Keratinocyte (primary cell): Measurements from ENCODE around the gene BCAS4. TPM values are rescaled to one million over a fixed set of nuclear protein-coding genes. Genes with fewer than 3 reads are reported as not detected.

Experiments
- DNase-seq: peaks from one replicate; pipeline ENCODE4 v3.0.0-alpha.2; 2011; ENCODE audit warnings: low read depth, missing footprints, low spot score
- FAIRE-seq: peaks from 2 replicates; lab custom pipeline; 2011; peaks lifted over from hg19 to GRCh38; lab: Jason Lieb, UNC
- H2AFZ ChIP-seq: 2 replicates; pipeline ENCODE4 v1.6.0; 2012; ENCODE audit warnings: low read length, control low read depth, inconsistent platforms; ENCODE audit not compliant: control insufficient read depth
- H3K27ac ChIP-seq: 2 replicates; pipeline ENCODE4 v1.5.1; 2011; ENCODE audit warnings: low read length; ENCODE audit not compliant: control insufficient read depth, insufficient read depth
- H3K27me3 ChIP-seq: 3 replicates; pipeline ENCODE4 v1.6.0; 2011; ENCODE audit warnings: low read length; ENCODE audit not compliant: control insufficient read depth, insufficient read depth; ENCODE audit errors: extremely low read depth
- H3K36me3 ChIP-seq, 2 experiments: 2 replicates in 1 of 2; 3 replicates in 1 of 2; pipeline ENCODE4 v1.5.1; 2011; ENCODE audit warnings: low read length in 2 of 2, mild to moderate bottlenecking in 1 of 2; ENCODE audit not compliant: control insufficient read depth in 2 of 2, insufficient read depth in 2 of 2; ENCODE audit errors: extremely low read depth in 1 of 2
- H3K4me1 ChIP-seq: 3 replicates; pipeline ENCODE4 v1.5.1; 2011; ENCODE audit warnings: low read length; ENCODE audit not compliant: control insufficient read depth, insufficient read depth; ENCODE audit errors: extremely low read depth
- H3K4me2 ChIP-seq: 3 replicates; pipeline ENCODE4 v1.6.0; 2011; ENCODE audit warnings: low read depth, low read length; ENCODE audit not compliant: control insufficient read depth, insufficient read depth; ENCODE audit errors: extremely low read depth
- H3K4me3 ChIP-seq, 3 experiments: fragments of 200-600 bp in 1 of 3; sonication (generic) in 1 of 3; 2 replicates in 2 of 3; 3 replicates in 1 of 3; pipeline ENCODE4 v1.5.1; 2011 to 2016; ENCODE audit warnings: low read length in 3 of 3, mild to moderate bottlenecking in 3 of 3, control low read depth in 2 of 3, inconsistent platforms in 1 of 3, low read depth in 1 of 3, mixed read lengths in 1 of 3, mixed run types in 1 of 3, moderate library complexity in 1 of 3; ENCODE audit not compliant: control insufficient read depth in 2 of 3, insufficient read depth in 2 of 3; ENCODE audit errors: extremely low read depth in 1 of 3
- H3K79me2 ChIP-seq: 2 replicates; pipeline ENCODE4 v1.6.0; 2012; ENCODE audit warnings: low read length; ENCODE audit not compliant: control insufficient read depth, insufficient read depth
- H3K9ac ChIP-seq: 3 replicates; pipeline ENCODE4 v1.6.0; 2011; ENCODE audit warnings: low read length; ENCODE audit not compliant: control insufficient read depth, insufficient read depth; ENCODE audit errors: extremely low read depth
- H3K9me1 ChIP-seq: 3 replicates; pipeline ENCODE4 v1.6.0; 2011; ENCODE audit warnings: low read length; ENCODE audit not compliant: control insufficient read depth, insufficient read depth; ENCODE audit errors: extremely low read depth
- H3K9me3 ChIP-seq: 2 replicates; pipeline ENCODE4 v1.5.1; 2012; ENCODE audit warnings: low read depth, low read length; ENCODE audit not compliant: control insufficient read depth
- H4K20me1 ChIP-seq: 3 replicates; pipeline ENCODE4 v1.6.0; 2011; ENCODE audit warnings: low read length; ENCODE audit not compliant: control insufficient read depth, insufficient read depth; ENCODE audit errors: extremely low read depth
- EZH2 ChIP-seq: IDR thresholded peaks from one replicate; pipeline ENCODE4 v1.6.1; 2012; ENCODE audit warnings: inconsistent platforms, mild to moderate bottlenecking, low read length, moderate library complexity
- dilution Hi-C: fragments of 300-500 bp; cut with MboI; formaldehyde crosslinking; loops from one replicate; pipeline ENCODE4 v1.7.0; 2020; ENCODE audit warnings: low sequenced_read_pairs; ENCODE audit not compliant: extremely low pct_ligation_motif_present
- polyA plus RNA-seq, 5 experiments: library from polyadenylated mRNA; depleted of rRNA in 3 of 5; stranded (reverse) in 3 of 5; stranded (forward) in 1 of 5; unstranded in 1 of 5; fragments of >200 nt; gene quantifications; 1 replicate in 1 of 5; 2 replicates in 3 of 5; 3 replicates in 1 of 5; pipeline versions ENCODE4 v1.2.1 to v1.2.3, GENCODE V29; 2011 to 2012; ENCODE audit warnings: missing spikeins in 2 of 5, low read depth in 1 of 5, low replicate concordance in 1 of 5
- TF ChIP-seq, protein P1 (sequence below), 3 experiments: IDR thresholded peaks in 1 of 3; conservative IDR thresholded peaks in 1 of 3; optimal IDR thresholded peaks in 1 of 3; 2 replicates in 2 of 3; 3 replicates in 1 of 3; pipeline versions ENCODE3 to v1.5.1; 2011; ENCODE audit warnings: low read length in 3 of 3, mild to moderate bottlenecking in 3 of 3, moderate library complexity in 2 of 3, control low read depth in 1 of 3, inconsistent platforms in 1 of 3; ENCODE audit not compliant: insufficient read depth in 2 of 3; ENCODE audit errors: extremely low read depth in 1 of 3

Gene BCAS4
- polyA plus RNA-seq, 1 donor (not counting 4 experiments of a cell fraction or from before 2014, with no cell fraction given): 13.8 TPM

GRCh38 chr20:50801747-50802125 lies 6.9 kb downstream of the BCAS4 start:
- no peak overlapping the region for H3K27ac ChIP-seq
- TF ChIP-seq, protein P1, sequence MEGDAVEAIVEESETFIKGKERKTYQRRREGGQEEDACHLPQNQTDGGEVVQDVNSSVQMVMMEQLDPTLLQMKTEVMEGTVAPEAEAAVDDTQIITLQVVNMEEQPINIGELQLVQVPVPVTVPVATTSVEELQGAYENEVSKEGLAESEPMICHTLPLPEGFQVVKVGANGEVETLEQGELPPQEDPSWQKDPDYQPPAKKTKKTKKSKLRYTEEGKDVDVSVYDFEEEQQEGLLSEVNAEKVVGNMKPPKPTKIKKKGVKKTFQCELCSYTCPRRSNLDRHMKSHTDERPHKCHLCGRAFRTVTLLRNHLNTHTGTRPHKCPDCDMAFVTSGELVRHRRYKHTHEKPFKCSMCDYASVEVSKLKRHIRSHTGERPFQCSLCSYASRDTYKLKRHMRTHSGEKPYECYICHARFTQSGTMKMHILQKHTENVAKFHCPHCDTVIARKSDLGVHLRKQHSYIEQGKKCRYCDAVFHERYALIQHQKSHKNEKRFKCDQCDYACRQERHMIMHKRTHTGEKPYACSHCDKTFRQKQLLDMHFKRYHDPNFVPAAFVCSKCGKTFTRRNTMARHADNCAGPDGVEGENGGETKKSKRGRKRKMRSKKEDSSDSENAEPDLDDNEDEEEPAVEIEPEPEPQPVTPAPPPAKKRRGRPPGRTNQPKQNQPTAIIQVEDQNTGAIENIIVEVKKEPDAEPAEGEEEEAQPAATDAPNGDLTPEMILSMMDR (optimal IDR thresholded peaks at IDR 0.05 in 1 of 3, IDR thresholded peaks at IDR 0.05 in 1 of 3, conservative IDR thresholded peaks at IDR 0.05 in 1 of 3; ENCODE audit: extremely low read depth in 1 of 3, insufficient read depth in 2 of 3, low read length in 3 of 3): no peak
- no peak for TF ChIP-seq EZH2
- dilution Hi-C loops: no loop called here
- no peak overlapping the region for H3K4me3 ChIP-seq
- FAIRE-seq: no peak
- H3K9ac ChIP-seq: no peak overlapping the region
- H3K79me2 ChIP-seq: no peaks in the 10 kb centered on the region
- H3K4me1 ChIP-seq: no peaks in the 10 kb centered on the region
- H3K9me1 ChIP-seq: no peaks in the 10 kb centered on the region
- H3K9me3 ChIP-seq: no peaks in the 10 kb centered on the region
- H3K27me3 ChIP-seq: no peaks in the 10 kb centered on the region
- no peak overlapping the region for H3K4me2 ChIP-seq
- no peak overlapping the region for H2AFZ ChIP-seq
- no peaks in the 10 kb centered on the region for H3K36me3 ChIP-seq
- DNase-seq: no peak
- H4K20me1 ChIP-seq: no peaks in the 10 kb centered on the region

DNA sequence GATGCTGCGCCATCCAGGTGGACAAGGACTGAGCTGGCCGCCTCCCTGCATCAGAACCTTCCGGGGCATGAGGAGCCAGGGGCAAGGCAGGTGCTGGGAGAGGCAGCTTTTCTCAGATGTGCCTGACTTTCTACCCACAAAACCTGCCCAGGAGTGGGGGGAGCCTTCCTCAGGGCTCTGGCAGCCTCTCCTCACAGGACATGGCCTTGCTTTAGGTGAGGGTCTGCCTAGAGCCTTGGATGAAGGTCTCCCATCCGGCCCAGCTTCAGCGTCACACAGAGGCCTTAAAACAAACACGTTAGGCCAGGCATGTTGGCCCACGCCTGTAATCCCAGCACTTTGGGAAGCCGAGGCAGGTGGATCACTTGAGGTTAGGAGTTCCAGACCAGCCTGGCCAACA lies 7.4 kb downstream of the BCAS4 start:
- no peak overlapping the region for H3K4me3 ChIP-seq
- no peaks in the 10 kb centered on the region for H3K9me1 ChIP-seq
- H3K79me2 ChIP-seq: no peaks in the 10 kb centered on the region
- H3K9ac ChIP-seq: no peak overlapping the region
- DNase-seq (no peak), FAIRE-seq (no peak)
- TF ChIP-seq EZH2: no peak
- TF ChIP-seq, protein P1 (optimal IDR thresholded peaks at IDR 0.05 in 1 of 3, IDR thresholded peaks at IDR 0.05 in 1 of 3, conservative IDR thresholded peaks at IDR 0.05 in 1 of 3; ENCODE audit: extremely low read depth in 1 of 3, insufficient read depth in 2 of 3, low read length in 3 of 3): no peak
- H3K27me3 ChIP-seq: no peaks in the 10 kb centered on the region
- H3K27ac ChIP-seq: no peak overlapping the region
- no peaks in the 10 kb centered on the region for H3K9me3 ChIP-seq
- dilution Hi-C loops: no loop called here
- H3K4me1 ChIP-seq: no peaks in the 10 kb centered on the region
- no peak overlapping the region for H3K4me2 ChIP-seq
- no peak overlapping the region for H2AFZ ChIP-seq
- H3K36me3 ChIP-seq: no peaks in the 10 kb centered on the region
- no peaks in the 10 kb centered on the region for H4K20me1 ChIP-seq
